Body of pancreas (tissue), 4 donors: ENCODE data around the gene ISG20L2.

Experiments used
- POLR2A ChIP-seq, 3 donors: fragments of 450-650 bp; IDR thresholded peaks; one replicate each; pipeline ENCODE4 v1.6.1; 2016; ENCODE audit warnings: antibody characterized with exemption in 3 of 3, mild to moderate bottlenecking in 2 of 3
- TF ChIP-seq, protein P1 (sequence below), 7 experiments: fragments of 450-650 bp in 4 of 7; fragments of 200-600 bp in 3 of 7; sonication (generic) in 3 of 7; IDR thresholded peaks; one replicate each; pipeline ENCODE4 v1.5.1; 2016 to 2019; ENCODE audit warnings: antibody characterized with exemption in 7 of 7

DNA sequence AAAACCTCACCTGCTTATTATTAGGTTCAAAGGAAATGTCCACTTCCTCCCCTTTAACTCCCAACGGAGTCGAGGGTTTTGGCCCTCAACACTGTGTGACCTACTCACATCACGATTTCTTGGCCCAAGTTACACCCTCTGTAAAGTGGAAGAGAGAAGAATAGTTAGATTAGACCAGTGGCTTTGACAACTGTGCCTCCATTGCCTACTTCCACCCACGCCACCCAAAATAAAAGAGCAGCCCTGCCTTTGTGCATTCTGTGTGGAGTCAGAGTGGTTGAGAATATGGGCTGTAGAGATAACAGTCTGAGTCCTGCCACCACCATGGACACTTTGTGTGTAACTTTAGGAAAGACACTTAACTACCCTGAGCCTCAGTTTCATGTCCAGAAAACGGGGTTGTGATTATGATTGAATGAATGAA, 27.0 kb upstream of the ISG20L2 start:
- TF ChIP-seq, protein P1, sequence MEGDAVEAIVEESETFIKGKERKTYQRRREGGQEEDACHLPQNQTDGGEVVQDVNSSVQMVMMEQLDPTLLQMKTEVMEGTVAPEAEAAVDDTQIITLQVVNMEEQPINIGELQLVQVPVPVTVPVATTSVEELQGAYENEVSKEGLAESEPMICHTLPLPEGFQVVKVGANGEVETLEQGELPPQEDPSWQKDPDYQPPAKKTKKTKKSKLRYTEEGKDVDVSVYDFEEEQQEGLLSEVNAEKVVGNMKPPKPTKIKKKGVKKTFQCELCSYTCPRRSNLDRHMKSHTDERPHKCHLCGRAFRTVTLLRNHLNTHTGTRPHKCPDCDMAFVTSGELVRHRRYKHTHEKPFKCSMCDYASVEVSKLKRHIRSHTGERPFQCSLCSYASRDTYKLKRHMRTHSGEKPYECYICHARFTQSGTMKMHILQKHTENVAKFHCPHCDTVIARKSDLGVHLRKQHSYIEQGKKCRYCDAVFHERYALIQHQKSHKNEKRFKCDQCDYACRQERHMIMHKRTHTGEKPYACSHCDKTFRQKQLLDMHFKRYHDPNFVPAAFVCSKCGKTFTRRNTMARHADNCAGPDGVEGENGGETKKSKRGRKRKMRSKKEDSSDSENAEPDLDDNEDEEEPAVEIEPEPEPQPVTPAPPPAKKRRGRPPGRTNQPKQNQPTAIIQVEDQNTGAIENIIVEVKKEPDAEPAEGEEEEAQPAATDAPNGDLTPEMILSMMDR (IDR thresholded peaks at IDR 0.05) = no peak
- TF ChIP-seq POLR2A (IDR thresholded peaks at IDR 0.05) = no peak
